HepG2 (cell line): ENCODE data around the gene TTC6. TPM values are rescaled to one million over a fixed set of nuclear protein-coding genes. Genes with fewer than 3 reads are reported as not detected.

Experiments
- ARID3A ChIP-seq: IDR thresholded peaks from 2 replicates; pipeline ENCODE4 v1.6.1; 2012; ENCODE audit warnings: low read depth, low read length, improper control_type of control experiment
- ATF3 ChIP-seq: sonication (generic); formaldehyde crosslinking; IDR thresholded peaks from 2 replicates; pipeline ENCODE4 v1.4.0; 2020; ENCODE audit warnings: missing genetic modification reagents
- BCL6 ChIP-seq: IDR thresholded peaks from 2 replicates; pipeline ENCODE4 v1.6.1; 2016; ENCODE audit warnings: missing genetic modification reagents, missing compliant biosample characterization
- ELF3 ChIP-seq: IDR thresholded peaks from 2 replicates; pipeline ENCODE4 v1.6.1; 2016; ENCODE audit warnings: missing genetic modification reagents, missing compliant biosample characterization
- KDM3A ChIP-seq: IDR thresholded peaks from 2 replicates; pipeline ENCODE4 v1.6.1; 2018; ENCODE audit warnings: low read depth, missing compliant biosample characterization
- KLF6 ChIP-seq: IDR thresholded peaks from 2 replicates; pipeline ENCODE4 v1.8.0; 2016; ENCODE audit warnings: missing biosample characterization, missing genetic modification reagents
- MLXIP ChIP-seq: sonication (generic); formaldehyde crosslinking; IDR thresholded peaks from 2 replicates; pipeline ENCODE4 v1.9.0; 2021; ENCODE audit warnings: missing genetic modification reagents, borderline replicate concordance
- PAF1 ChIP-seq: IDR thresholded peaks from 2 replicates; pipeline ENCODE4 v1.6.1; 2016; ENCODE audit warnings: missing genetic modification reagents, missing compliant biosample characterization
- PAXIP1 ChIP-seq: sonication (generic); formaldehyde crosslinking; conservative IDR thresholded peaks from 2 replicates; pipeline ENCODE4 v1.4.0; 2020; ENCODE audit warnings: mild to moderate bottlenecking, missing genetic modification reagents, moderate library complexity
- PHF21A ChIP-seq: sonication (generic); formaldehyde crosslinking; IDR thresholded peaks from 2 replicates; pipeline ENCODE4 v1.5.0; 2020; ENCODE audit warnings: mild to moderate bottlenecking, missing genetic modification reagents
- SKI ChIP-seq: fragments of 450-650 bp; IDR thresholded peaks from one replicate; pipeline ENCODE4 v1.6.1; 2018; ENCODE audit warnings: mild to moderate bottlenecking; ENCODE audit not compliant: partially characterized antibody
- SMYD3 ChIP-seq: sonication (generic); formaldehyde crosslinking; IDR thresholded peaks from 2 replicates; pipeline ENCODE4 v1.8.1; 2023; ENCODE audit warnings: mild to moderate bottlenecking, missing genetic modification reagents
- TFDP1 ChIP-seq: IDR thresholded peaks from 2 replicates; pipeline ENCODE4 v1.6.1; 2016; ENCODE audit warnings: missing compliant biosample characterization, missing genetic modification reagents, borderline replicate concordance
- THYN1 ChIP-seq: sonication (generic); formaldehyde crosslinking; IDR thresholded peaks from 2 replicates; pipeline ENCODE4 v1.8.1; 2023; ENCODE audit warnings: low read depth, mild to moderate bottlenecking, moderate library complexity, missing genetic modification reagents, borderline replicate concordance
- ZFYVE20 ChIP-seq: sonication (generic); formaldehyde crosslinking; IDR thresholded peaks from 2 replicates; pipeline ENCODE4 v1.8.0; 2023; ENCODE audit warnings: low read depth, mild to moderate bottlenecking, moderate library complexity, missing genetic modification reagents, borderline replicate concordance
- ZNF274 ChIP-seq: sonication (generic); formaldehyde crosslinking; IDR thresholded peaks from 2 replicates; pipeline ENCODE4 v1.5.1; 2020; ENCODE audit warnings: mild to moderate bottlenecking, missing genetic modification reagents
- ZNF30 ChIP-seq: sonication (generic); formaldehyde crosslinking; IDR thresholded peaks from 2 replicates; pipeline ENCODE4 v1.5.0; 2020; ENCODE audit warnings: mild to moderate bottlenecking, missing genetic modification reagents
- ZNF839 ChIP-seq: sonication (generic); formaldehyde crosslinking; IDR thresholded peaks from 2 replicates; pipeline ENCODE4 v1.4.0; 2020; ENCODE audit warnings: missing genetic modification reagents, mild to moderate bottlenecking, borderline replicate concordance
- ZNF883 ChIP-seq: sonication (generic); formaldehyde crosslinking; IDR thresholded peaks from 2 replicates; pipeline ENCODE4 v1.5.1; 2020; ENCODE audit warnings: mild to moderate bottlenecking, missing genetic modification reagents; ENCODE audit errors: not compliant biosample characterization
- polyA plus RNA-seq, 8 experiments: library from polyadenylated mRNA; depleted of rRNA in 3 of 8; stranded (reverse) in 7 of 8; unstranded in 1 of 8; fragments of >200 nt; fragmentation: Illumina TruSeq in 4 of 8; extraction: Trizol in 4 of 8; gene quantifications; 2 replicates each; pipeline versions ENCODE4 v1.2.1 to v1.2.3, GENCODE V29; 2011 to 2016; ENCODE audit warnings: low read depth in 4 of 8, missing spikeins in 1 of 8, mixed read lengths in 1 of 8; ENCODE audit not compliant: insufficient read depth in 1 of 8
- total RNA-seq, 5 experiments: library from RNA; depleted of rRNA; stranded (reverse); fragments of >200 nt; fragmentation: Illumina TruSeq; extraction: Trizol; gene quantifications; 2 replicates each; pipeline ENCODE4 v1.2.3, GENCODE V29; 2016; ENCODE audit warnings: low read depth in 1 of 5

The TTC6 gene
- total and polyA plus RNA-seq, 2 of the 13 experiments (the other 11 are each of a cell fraction or from before 2014, with no cell fraction given), result 9.3 to 27.4 TPM

GRCh38 chr14:37594971-37595808 lies at the start of gene TTC6, which contains the start of gene FOXA1 (continued):
- TF ChIP-seq SKI (peak; percentile 67), MLXIP (0 out of 2 replicates have a peak, but pooled peaks have one; percentile 35), PAXIP1 (CRISPR knock-in tag) (peak; percentile 57; the same call in 1 of the 2 replicates), TFDP1 (peak; percentile 66), BCL6 (CRISPR knock-in tag) (peak; percentile 60), KDM3A (CRISPR knock-in tag) (no peak; the same call in 1 of the 2 replicates), ATF3 (CRISPR knock-in tag) (no peak; the same call in 1 of the 2 replicates), PAF1 (no peak), THYN1 (CRISPR knock-in tag) (peak; percentile 24; the same call in 1 of the 2 replicates), ZNF883 (CRISPR knock-in tag) (no peak), ELF3 (0 out of 2 replicates have a peak, but pooled peaks have one; percentile 4), ZNF30 (CRISPR knock-in tag) (no peak), PHF21A (CRISPR knock-in tag) (no peak), ZNF839 (CRISPR knock-in tag) (peak; percentile 78; the same call in 1 of the 2 replicates), ZFYVE20 (CRISPR knock-in tag) (no peak; the same call in 1 of the 2 replicates), KLF6 (CRISPR knock-in tag) (peak; percentile 90), ZNF274 (CRISPR knock-in tag) (peak; percentile 49; the same call in 1 of the 2 replicates), ARID3A (no peak), SMYD3 (CRISPR knock-in tag) (no peak)
